Activated gamma-delta T cell (primary cell): ENCODE data around the gene EPB41L5.
"Not testable (repeated sequence)": the region's sequence is repeated elsewhere in the genome, so short reads cannot be mapped to it uniquely, and the experiment has no call there.

Experiments used
- DNase-seq: peaks from one replicate; lab custom pipeline; 2025; lab: John Stamatoyannopoulos, UW

EPB41L5 gene

DNA sequence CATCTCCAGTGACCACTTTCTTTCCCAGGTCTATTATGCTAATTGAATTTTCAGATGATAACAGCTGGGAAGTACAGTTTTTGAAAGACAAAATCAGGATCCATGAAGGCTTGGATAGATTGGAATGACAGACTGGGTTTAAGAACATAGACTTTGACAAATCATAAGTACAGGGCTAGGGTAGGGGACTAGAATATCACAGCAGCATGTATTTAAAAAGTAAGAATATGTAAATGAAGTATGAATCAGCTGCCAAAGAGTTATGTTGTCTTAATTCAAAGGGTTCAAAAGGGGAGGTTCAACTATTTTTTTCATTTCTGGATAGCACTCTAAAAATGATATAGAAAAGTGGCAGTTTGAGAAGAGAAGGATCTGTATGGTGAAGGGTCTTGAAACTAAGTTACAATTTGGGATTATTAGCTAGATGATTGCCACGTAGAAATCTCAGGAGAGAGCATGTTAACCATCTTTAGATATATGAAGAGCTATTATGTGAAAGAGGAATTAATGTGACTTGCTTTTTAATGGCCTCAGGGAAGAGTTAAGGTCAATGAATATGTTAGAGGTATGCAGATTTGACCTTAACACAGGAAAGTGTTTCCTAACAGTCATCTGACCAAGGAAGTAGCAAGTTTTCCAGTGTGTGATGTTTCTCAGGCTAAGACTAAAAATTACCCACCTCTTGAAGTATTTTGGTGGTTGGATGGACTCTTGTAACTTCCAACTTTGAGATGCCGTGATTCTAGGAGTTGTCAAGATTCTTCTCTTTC, 128.6 kb downstream of the EPB41L5 start:
- DNase-seq: no peak

DNA sequence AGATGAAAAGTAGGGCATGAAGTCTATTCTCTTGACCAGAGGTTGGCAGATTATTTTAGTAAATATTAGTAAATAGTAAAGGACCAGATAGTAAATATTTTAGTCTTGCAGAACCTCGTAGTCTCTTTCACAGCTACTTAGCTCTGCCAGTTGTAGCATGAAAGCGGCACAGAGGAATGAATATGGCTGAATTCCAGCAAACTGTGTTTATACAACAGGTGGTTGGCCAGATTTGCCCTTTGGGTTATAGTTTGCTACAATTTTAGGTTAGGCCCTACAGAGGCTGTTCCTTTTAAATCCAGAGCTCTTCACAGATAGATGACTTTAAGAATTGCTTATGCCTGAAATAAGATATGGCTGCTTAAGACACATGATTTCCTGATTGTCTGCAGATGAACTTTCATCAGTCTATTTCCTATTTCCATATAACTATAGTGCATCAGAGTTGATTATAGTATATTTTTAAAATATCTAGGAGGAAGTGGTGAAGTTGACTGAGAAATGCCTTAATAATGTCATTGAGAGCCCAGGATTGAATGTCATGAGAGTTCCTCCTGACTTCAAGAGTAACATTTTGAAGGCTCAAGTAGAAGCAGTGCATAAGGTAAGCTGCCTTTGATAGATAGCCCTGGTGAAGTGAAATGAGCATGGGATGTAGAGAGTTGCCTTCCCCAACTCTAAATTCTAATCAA, 129.8 kb downstream of the EPB41L5 start:
- DNase-seq: no peak

DNA sequence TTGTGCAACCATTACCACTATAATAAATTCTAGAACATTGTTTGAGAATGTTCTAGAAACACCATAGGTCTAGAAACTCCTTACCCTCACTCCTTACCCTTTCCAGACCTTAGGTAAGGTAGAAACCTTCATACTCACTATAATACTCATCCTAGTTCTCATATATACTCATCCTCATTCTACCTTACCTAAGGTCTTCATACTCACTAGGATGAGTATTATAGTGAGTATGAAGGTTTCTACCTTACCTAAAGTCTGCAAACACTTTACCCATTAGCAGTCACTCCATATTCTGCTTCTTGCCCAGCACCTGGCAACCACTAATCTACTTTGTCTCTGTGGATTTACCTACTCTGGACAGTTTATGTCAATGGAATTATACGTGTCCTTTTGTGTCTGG, 135.4 kb downstream of the EPB41L5 start:
- no peak for DNase-seq

DNA sequence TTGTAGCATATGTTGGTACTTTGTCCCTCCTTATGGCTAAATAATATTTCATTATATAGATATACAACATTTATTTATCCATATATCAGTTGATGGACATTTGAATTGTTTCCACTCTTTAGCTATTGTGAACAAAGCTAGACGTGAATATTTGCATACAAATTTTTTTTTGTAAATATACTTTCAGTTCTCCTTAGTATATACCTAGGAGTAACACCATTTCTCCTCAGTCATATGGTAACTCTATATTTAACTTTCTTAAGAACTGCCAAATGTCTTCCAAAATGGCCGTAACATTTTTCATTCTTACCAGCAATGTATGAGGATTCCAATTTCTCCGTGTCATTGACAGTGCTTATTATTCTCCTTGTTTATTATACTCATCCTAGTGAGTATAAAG, 135.8 kb downstream of the EPB41L5 start:
- DNase-seq: no peak

DNA sequence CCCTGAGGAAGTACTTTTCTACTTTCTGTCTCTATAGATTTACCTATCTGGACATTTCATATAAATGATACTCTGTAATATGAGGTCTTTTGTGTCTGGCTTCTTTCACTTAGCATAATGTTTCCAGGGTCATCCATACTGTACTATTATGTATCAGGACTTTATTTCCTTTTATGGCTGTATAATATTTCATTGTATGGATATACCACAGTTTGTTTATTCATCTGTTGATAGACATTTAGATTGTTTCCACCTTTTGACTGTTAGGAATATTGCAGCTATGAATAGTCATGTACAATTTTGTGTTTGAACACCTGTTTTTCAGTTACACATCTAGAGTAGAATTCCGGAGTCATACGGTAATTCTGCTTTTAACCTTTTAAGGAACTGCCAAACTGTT, 136.5 kb downstream of the EPB41L5 start:
- DNase-seq: no peak

DNA sequence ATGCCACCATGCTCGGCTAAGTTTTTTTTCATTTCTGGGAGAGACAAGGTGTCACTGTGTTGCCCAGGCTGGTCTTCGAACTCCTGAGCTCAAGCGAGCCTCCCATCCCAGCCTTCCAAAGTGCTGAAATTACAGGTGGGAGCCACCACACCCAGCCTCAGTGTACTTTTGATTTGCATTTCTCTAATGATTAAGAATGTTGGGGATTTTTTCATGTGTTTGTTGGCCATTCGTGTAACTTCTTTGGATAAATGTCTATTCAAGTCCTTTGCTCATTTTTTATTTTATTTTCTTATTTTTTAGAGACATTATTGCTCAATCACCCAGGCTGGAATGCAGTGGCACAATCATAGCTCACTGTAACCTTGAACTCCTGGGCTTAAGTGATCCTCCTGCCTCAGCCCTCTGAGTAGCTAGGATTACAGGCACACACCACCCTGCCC, 137.2 kb downstream of the EPB41L5 start:
- no peak for DNase-seq

DNA sequence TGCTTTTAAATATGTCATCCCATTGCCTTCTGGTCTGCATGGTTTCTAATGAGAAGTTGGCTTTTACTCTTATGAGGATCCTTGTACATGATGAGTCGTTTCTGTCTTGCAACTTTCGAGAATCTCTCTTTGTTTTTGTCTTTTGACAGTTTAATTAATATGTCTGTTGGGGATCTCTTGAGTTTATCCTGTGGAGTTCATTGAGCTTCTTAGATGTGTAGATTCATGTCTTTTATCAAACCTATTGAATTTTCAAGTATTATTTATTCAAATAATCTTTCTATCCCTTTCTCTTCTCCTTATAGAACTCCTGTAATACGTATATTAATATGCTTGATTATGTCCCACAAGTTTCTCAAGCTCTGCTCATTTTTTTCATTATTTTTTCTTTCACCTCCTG, 142.4 kb downstream of the EPB41L5 start:
- DNase-seq: no peak

DNA sequence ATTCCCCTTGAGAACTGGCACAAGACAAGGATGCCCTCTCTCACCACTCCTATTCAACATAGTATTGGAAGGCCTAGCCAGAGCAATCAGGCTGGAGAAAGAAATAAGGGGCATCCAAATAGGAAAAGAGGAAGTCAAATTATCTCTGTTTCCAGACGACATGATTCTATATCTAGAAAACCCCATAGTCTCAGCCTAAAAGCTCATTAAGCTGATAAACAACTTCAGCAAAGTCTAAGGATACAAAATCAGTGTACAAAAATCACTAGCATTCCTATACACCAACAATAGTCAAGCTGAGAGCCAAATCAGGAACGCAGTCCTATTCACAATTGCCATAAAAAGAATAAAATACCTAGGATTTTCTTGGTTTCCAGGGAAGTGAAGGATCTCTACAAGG, 145.8 kb downstream of the EPB41L5 start:
- DNase-seq: not testable (repeated sequence)

DNA sequence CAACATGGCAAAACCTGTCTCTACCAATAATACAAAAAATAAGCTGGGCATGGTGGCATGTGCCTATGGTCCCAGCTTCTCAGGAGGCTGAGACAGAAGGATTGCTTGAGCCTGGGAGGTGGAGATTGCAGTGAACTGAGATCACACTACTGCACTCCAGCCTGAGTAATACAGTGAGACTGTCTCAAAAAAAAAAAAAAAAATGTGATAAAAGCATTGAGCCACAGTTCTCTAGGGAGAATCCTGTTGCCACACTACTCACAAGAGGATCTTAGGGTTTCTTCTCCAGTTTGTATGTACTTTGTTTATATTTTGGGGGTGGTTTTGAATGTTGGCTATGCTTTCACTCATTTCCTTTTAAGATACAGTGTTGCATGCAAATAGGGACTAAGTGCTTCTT, 148.3 kb downstream of the EPB41L5 start:
- DNase-seq: no peak

DNA sequence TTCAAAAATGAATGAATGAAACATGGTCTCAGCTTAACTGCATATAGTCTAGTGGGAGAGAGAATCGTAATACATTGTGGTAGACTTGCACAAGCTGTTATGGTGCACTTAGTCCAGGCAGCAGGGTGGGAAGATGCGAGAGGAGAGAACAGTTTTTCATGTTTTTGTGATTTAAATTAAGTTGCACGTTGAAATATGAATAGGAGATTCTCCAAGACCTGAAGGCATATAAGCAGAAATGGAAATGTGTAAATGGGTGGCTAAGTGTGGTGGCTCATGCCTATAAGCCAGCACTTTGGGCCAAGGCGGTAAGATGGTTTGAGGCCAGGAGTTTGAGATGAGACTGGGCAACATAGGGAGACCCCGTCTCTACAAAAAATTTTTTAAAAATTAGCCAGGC, 149.8 kb downstream of the EPB41L5 start:
- no peak for DNase-seq

DNA sequence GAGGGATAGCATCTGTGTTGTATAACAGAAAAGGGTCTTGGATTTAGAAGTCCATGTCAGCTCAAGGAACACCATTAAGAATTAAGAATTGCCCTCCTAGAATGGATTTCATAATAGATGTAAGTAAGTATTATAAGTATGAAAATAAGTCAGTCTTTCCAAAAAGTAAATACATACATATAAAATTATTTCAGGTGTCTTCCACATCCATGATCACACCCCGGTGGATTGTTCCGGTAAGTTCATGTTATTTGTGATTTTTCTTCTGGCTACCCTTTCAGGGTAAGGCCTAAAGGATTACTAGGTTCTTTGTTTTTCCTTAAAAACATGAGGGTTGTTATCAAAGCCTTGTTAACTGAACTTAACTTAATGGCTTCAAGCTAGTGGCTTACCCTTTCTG, 154.4 kb downstream of the EPB41L5 start:
- DNase-seq: no peak

DNA sequence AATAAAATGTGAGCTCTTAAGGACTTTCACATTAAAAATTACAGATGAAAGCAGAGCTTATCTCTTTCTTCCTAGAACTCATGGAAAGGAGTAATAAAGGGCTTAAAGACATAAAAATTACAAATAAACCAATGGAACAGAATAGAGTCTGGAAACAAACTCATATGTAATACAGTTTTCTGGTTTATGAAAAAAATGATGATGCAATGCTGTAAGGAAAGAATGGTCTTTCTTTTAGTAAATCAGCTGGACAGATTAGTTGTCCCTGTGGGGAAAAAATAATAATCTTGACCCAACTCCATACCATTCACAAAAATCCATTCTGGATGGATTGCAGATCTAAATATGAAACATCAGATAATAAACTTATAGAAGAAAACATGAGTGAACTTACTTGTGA, 156.1 kb downstream of the EPB41L5 start:
- DNase-seq: no peak

DNA sequence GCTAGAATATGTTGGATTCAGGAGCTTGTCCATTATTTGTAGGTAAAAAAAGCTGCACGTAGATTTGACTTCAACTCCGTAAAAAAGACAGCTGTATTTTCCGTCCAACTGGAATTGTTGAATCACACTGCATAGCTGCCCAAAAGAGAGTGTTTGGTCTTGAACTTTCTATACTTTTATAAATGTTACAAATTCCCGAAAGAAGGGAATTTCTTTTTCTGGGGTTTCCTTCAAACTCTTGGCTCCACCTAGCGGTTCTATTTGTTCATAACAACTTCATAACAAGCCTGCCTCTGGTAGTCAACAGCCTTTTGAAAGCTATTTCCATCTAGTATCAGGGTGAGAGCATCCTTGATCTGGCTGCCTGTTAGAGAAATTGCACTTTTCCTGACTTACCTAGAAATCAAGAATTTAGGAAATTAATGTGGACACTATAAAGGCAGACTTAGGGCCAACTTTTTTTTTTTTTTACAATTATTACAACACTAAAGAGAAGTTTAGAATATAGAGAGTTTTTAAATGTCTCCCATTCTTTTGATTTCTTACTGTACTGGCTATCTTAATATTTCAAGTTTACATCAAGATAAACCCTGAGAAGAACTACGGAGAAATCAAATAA, 162.2 kb downstream of the EPB41L5 start:
- DNase-seq: no peak

DNA sequence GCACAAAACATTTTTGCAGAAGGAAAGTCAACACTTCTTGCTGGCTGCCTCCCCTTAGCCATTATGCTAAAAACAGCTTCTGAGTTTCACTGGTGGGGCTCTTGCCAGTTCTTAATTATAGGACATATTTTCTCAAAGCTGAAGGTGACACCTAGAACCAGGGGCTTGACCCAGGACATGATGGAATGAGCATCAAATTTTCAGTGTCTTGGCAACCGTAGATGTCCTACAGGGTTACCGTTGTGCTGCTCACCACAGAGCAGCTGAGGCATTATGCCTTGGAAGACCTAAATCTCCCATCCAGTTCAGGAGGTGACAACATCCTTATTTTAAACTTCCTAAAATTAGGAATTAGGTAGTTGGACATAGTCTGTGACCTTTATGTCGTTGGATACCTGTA, 163.6 kb downstream of the EPB41L5 start:
- no peak for DNase-seq

DNA sequence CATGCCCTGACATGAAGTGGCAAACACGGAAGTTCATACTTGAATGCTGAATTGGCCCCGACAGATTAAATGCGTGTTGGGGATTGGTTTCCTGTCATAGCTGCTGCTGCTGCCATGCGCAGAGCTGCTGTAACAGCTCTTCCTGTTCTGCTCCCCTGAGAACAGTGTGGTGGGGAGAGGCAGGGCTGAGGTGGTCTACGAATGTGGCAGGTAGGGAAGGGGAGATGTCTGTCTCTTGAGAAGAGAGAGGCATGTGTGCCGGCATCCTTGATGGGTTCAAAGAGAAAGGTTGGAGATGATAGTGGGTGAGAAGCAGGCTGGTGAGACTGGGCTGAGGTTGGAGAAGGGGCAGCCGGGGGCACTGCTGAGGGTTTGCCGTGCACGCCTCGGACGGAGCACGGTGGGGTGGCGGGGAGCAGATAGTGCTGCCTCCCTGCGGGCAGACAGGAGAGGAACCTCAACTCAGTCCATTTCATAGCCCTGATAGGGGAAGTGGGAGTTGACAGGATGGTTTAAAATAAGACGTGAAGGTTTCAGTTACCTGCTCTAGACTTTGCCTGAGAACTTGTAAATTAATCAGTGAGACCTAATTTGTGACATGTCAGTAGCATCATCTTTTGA, 164.2 kb downstream of the EPB41L5 start:
- peak; percentile 49 for DNase-seq

DNA sequence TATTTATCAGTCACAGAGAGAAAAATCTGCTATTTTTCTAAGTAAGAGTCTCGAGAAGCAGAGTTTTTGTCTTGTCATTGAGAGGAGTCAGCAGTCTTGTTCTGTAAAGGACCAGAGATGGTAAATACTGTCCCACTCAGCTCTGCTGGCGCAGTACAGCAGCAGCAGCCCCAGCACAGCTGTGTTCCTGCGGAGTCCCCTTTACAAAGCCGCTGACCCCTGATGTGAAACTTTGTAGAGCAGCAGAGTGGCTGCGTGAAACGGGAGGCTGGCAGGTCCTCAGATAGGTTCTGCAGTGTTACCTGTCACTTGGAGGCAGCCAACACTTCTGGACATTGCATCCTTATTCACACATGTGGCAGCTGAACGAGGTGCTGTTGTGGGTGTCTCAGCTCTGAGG, 165.1 kb downstream of the EPB41L5 start:
- no peak for DNase-seq

DNA sequence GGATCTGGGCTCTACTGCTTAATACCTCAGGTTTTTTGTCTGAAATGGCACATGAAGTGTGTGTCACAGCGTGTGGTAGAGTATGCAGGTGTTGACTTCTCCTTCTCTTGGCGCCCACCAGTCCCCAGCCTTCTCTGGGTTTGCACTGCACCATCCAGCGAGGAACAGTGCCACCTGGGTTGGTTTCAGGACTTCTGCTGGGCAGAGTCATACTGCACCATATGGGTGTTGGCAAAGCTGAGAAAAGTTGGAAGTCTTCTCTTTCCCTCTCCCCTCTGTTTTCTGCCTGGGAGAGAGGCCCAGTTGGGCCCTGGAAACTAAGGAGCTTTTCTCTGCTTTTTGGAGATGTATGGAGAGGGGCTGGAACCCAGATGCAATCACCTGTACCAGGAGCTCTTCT, 166.5 kb downstream of the EPB41L5 start:
- DNase-seq: no peak

DNA sequence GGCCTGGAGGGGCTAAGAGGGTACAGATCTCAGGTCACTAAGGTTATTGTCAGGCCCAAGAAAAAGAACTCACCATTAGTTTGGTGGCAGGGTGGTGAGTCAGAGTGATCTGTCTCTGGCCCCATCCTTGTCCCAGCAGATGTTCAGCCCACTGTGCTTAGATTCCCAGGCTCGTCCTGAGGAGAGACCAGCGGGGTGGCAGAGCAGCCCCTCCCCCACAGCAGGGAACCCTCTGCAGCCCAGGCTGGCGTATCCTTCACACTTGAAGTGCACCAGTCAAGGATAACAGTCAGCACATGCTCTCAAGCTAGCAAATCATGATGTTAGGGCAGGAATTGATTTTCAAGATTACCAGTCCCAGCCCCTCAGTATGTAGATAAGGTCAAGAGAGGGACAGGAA, 167.2 kb downstream of the EPB41L5 start:
- DNase-seq: no peak

DNA sequence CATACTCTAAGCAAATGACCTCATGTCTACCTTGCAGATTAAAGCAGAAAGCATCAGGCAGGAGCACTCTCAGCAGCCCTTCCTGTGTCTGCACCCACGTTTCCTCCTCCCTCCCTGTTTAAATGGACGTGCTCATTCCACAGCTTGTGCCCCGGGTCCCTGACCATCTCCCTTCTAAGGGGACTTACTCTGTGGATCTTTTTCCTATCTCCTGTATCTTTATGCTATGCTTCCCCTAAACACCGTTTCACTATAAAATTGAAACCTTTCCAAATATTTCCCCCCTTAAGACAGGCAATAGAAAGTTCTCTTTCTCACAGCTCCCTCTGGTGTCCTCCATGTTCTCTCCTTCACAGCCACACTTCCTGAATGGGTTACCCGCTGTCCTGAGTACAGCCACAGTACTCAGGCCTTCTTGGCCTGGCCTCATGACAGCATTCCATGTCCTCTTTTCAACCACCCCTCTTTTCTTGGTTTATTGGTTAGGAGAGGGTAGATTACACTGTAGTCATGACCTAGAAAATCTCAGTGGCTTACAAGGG, 169.2 kb downstream of the EPB41L5 start:
- no peak for DNase-seq

DNA sequence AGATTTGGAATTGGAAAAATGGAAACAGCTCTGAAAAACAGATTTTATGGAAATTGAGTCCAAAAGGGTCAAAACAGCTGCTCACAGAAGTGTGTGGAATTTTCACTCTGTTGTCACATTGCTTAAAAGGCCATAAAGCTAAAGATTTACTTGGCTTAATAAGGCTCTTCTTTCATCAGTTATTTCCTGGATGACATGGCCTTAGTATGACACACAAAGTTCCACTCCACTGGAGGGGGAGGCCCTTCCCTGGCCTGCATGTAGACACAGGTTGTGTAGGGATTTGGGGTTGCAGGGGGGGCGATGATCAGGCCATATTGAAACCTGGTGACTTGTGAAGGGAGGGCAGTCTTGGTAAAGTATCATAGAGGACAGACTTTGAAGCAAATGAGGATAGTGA, 176.3 kb downstream of the EPB41L5 start:
- no peak for DNase-seq

DNA sequence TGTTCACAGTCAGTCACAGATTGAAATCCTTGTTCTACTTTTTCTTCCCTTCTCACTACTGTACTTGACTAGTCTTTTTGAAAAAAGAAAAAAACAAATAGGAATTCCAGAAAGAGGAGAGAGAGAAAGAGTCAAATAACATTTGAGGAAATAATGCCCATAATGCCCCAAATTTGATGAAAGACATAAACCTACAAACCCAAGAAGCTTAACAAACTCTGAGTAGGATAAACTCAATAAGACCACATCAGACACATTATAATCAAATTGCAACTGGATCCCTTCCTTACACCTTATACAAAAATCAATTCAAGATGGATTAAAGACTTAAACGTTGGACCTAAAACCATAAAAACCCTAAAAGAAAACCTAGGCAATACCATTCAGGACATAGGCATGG, 179.4 kb downstream of the EPB41L5 start:
- no peak for DNase-seq

DNA sequence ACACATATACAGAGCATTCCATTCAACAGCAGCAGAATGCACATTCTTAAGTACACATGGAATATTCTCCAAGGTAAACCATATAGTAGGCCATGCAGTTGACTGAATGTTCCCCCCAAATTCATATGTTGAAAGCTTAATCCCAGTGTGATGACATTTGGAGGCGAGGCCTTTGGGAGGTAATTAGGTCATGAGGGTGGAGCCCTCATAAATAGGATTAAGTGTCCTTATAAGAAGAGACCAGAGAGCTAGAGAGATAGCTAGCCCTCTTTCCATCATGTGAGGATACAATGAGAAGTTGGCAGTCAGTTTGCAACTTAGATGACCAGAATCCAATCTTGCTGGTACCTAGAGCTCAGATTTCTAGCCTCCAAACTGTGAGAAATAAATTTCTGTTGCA, 182.7 kb downstream of the EPB41L5 start:
- no peak for DNase-seq
